K562 (cell line): ENCODE data around the gene CALM3. TPM values are rescaled to one million over a fixed set of nuclear protein-coding genes. Genes with fewer than 3 reads are reported as not detected.

ENCODE experiments used
- ATF7 ChIP-seq: fragments of 450-650 bp; IDR thresholded peaks from 2 replicates; pipeline ENCODE4 v1.7.1; 2014; ENCODE audit warnings: mild to moderate bottlenecking, moderate library complexity
- GATAD2B ChIP-seq: fragments of 450-650 bp; IDR thresholded peaks from 2 replicates; pipeline ENCODE4 v1.6.1; 2017; ENCODE audit warnings: mild to moderate bottlenecking, borderline replicate concordance
- RERE ChIP-seq: sonication (generic); formaldehyde crosslinking; IDR thresholded peaks from 2 replicates; pipeline ENCODE4 v1.8.0; 2023; ENCODE audit warnings: missing genetic modification reagents, mild to moderate bottlenecking, borderline replicate concordance
- REST ChIP-seq, 2 experiments: fragments of 450-650 bp; formaldehyde crosslinking in 1 of 2; IDR thresholded peaks; 2 replicates each; pipeline versions ENCODE4 v1.4.0 to v1.6.1; 2014 to 2020; ENCODE audit warnings: mild to moderate bottlenecking in 2 of 2, borderline replicate concordance in 1 of 2, low read depth in 1 of 2
- ZBTB34 ChIP-seq: fragments of 250-450 bp; sonication (Bioruptor Pico); IDR thresholded peaks from 2 replicates; pipeline ENCODE4 v1.8.0; 2021; ENCODE audit warnings: mild to moderate bottlenecking, moderate library complexity
- ZNF511 ChIP-seq: sonication (generic); formaldehyde crosslinking; IDR thresholded peaks from 2 replicates; pipeline ENCODE4 v1.8.0; 2022; ENCODE audit warnings: mild to moderate bottlenecking, missing genetic modification reagents
- ZNF655 ChIP-seq: fragments of 250-450 bp; sonication (Bioruptor Pico); IDR thresholded peaks from 2 replicates; pipeline ENCODE4 v1.5.0; 2021
- polyA plus RNA-seq, 8 experiments: library from polyadenylated mRNA; depleted of rRNA in 4 of 8; stranded (reverse) in 5 of 8; unstranded in 3 of 8; fragments of >200 nt; fragmentation: Nextera tagmentation in 2 of 8; fragmentation: Illumina TruSeq in 1 of 8; extraction: Ambion mirVana in 2 of 8; extraction: Trizol in 1 of 8; gene quantifications; 2 replicates each; pipeline versions ENCODE4 v1.2.1 to v1.2.3, GENCODE V29; 2011 to 2014; ENCODE audit warnings: inconsistent platforms in 1 of 8, missing spikeins in 1 of 8
- total RNA-seq, 7 experiments: library from RNA; depleted of rRNA in 6 of 7; stranded (reverse); fragments of >200 nt in 6 of 7; fragmentation: Illumina TruSeq in 2 of 7; extraction: Trizol in 2 of 7; gene quantifications; 2 replicates each; pipeline versions ENCODE4 v1.2.1 to v1.2.3, GENCODE V29; 2011 to 2021; ENCODE audit warnings: low replicate concordance in 1 of 7

The CALM3 gene
- total and polyA plus RNA-seq, 9 of the 15 experiments (the other 6 are each of a cell fraction or from before 2014, with no cell fraction given) = 34.6 to 350 (median 156) TPM

- no peak for TF ChIP-seq RERE (CRISPR knock-in tag)
- TF ChIP-seq GATAD2B = no peak
- TF ChIP-seq ZNF655 (CRISPR knock-in tag) = no peak
- no peak for TF ChIP-seq ZBTB34
- no peak for TF ChIP-seq ZNF511 (CRISPR knock-in tag)
- no peak for TF ChIP-seq REST (IDR thresholded peaks at IDR 0.05; ENCODE audit: borderline replicate concordance)
- no peak for TF ChIP-seq REST (CRISPR knock-in tag; IDR thresholded peaks at IDR 0.05; ENCODE audit: low read depth)
- TF ChIP-seq ATF7 = no peak
Measured at GRCh38 chr19:46629546-46630025, 28.5 kb downstream of the CALM3 start (continued).
